Central memory CD4-positive, alpha-beta T cell (primary cell): ENCODE results near the gene NDFIP2.

Experiments
- DNase-seq: peaks from one replicate; pipeline ENCODE4 v3.0.0; 2022

The NDFIP2 gene

GRCh38 chr13:79602936-79603335, 122.0 kb downstream of the NDFIP2 start:
- DNase-seq, result no peak

GRCh38 chr13:79604752-79605151, 123.8 kb downstream of the NDFIP2 start:
- no peak for DNase-seq
